Stimulated activated CD4-positive, alpha-beta T cell treated with anti-CD3 and anti-CD28 coated beads, Interleukin-12 subunit alpha, Interleukin-12 subunit beta, amount 100 ng/mL, for 24 hours (primary cell): Measurements from ENCODE around the gene ENKUR.
"Not testable (repeated sequence)": the region's sequence is repeated elsewhere in the genome, so short reads cannot be mapped to it uniquely, and the experiment has no call there.

ENCODE experiments used
- DNase-seq, 2 experiments: peaks; one replicate each; pipeline ENCODE4 v3.0.0-alpha.2; 2020; ENCODE audit warnings: low read depth in 2 of 2

ENKUR gene

DNA sequence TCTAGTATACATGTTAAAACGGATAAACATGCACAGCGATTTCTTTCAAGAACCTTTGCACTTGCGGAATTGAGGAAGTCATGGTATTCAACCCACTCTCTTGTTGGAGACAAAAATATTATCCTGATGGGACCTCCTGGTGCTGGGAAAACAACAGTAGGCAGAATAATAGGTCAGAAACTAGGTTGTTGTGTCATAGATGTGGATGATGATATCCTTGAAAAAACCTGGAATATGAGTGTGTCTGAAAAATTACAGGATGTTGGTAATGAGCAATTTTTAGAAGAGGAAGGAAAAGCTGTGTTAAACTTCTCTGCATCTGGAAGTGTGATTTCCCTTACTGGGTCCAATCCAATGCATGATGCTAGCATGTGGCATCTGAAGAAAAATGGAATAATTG lies 7.3 kb upstream of the ENKUR start:
- no peak for DNase-seq

GRCh38 chr10:25018703-25019102 lies 2.7 kb upstream of the ENKUR start:
- DNase-seq = no peak

GRCh38 chr10:25017661-25018060 lies 1.7 kb upstream of the ENKUR start:
- DNase-seq = no peak

GRCh38 chr10:25017154-25017590 lies 1.2 kb upstream of the ENKUR start:
- peak; percentile 1 to 3 for DNase-seq

GRCh38 chr10:25016376-25017153 lies 607 bp upstream of the ENKUR start, which contains the start of gene THNSL1:
THNSL1 (plus strand) TSS chr10:25016612; CDS start chr10:25023224, 6,612 bp downstream.
- DNase-seq = peak; percentile 95 to 97

- DNase-seq = no peak
Measured at GRCh38 chr10:25014579-25014978, 1.4 kb downstream of the ENKUR start.

- DNase-seq = not testable (repeated sequence)
Measured at GRCh38 chr10:25011591-25011990, 4.4 kb downstream of the ENKUR start.

GRCh38 chr10:24998044-24998443 lies 17.9 kb downstream of the ENKUR start:
- DNase-seq = no peak

DNA sequence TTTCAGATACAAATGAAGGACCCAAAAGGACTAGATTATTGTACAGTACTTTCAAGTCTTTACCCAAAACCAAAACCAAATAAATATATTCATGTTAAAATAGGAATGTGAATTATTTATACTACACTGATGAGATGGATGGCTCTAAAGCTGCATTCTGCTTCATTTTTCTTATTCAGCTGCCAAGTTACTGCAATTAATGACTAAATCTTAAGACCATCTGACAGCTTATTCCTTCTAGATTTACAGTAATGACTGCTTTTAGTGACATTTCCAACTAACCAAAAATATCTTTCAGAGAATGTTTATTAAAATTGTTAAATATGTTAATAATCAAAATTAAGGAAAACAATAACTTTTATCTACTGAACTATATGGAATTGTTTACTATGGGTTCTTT lies 20.9 kb downstream of the ENKUR start:
- no peak for DNase-seq

DNA sequence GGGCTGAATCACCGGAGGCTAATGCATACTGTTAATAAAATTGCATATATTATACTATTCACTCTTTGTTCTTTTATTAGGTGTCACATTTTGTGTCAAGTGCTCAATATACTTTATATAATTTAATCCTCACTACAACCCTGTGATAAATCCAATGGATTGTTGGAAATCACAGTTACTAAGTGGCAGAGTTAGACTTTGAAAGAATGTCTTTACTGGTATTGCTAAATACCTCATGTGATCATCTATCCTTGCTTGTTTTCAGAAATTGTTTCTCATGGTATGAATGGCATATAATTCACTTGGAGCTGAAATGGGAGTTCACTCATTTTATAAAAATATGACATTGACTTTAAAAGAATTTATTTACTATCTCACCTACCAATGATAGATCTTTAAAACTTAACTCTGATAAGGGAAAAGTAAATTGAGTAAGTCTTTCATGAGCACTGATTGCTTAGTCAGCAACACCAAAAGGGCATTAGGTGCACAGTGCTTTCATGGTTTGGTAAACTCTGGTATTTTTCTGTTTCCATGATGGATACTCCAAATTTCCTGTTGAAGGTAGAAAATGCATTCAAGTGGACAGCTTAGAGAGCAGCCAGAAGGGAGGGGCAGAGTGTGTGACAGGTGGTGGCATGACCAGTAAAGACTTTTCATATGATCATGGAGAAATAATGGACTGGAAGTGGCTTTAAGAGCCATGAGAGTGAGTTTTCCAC lies 22.6 kb downstream of the ENKUR start:
- no peak for DNase-seq

GRCh38 chr10:24992512-24993133 lies 23.3 kb downstream of the ENKUR start:
- no peak for DNase-seq

DNA sequence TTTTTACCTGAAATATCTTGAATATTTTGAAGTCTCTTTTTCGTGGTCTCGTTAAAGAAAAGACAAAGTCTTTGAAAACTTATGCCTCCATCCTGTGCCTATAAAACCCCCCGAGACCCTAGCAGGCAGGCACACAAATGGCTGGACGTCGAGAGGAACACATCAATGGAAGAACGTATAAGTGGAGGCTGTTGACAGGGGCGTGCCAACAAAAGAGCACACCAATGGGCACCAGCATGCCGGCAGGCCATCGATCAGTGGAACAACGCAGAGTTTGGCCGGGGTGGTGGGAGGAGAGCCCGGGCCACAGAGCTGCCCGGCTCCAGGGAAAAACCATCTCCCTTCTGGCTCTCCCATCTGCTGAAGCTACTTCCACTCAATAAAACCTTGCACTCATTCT lies 24.7 kb downstream of the ENKUR start:
- no peak for DNase-seq

- no peak for DNase-seq
Measured at GRCh38 chr10:24989867-24990266, 26.1 kb downstream of the ENKUR start.

- no peak for DNase-seq
Measured at GRCh38 chr10:24988831-24989640, 26.9 kb downstream of the ENKUR start.

- DNase-seq = no peak
Measured at GRCh38 chr10:24984906-24985305, 31.1 kb downstream of the ENKUR start.

DNA sequence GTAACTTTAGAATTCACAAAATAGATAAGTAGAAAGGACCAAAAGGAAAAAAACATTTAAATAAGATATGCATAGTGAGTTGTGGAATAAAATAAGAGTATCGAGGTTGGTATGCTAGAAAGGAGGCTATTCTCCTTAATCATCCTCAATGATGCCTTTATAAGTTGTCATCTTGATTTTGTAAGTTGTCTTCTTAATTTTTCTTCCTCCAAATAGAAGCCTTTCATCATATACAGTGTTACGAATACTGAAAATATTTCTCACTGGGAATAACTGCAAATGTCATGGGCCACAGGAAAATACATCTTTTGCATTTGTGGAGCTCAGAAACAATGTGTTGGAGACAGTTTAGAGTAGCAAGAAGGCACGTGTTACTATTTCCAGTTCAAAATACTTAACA lies 32.0 kb downstream of the ENKUR start:
- DNase-seq = no peak

GRCh38 chr10:24983130-24983529 lies 32.8 kb downstream of the ENKUR start:
- DNase-seq = no peak

- DNase-seq = no peak
Measured at GRCh38 chr10:24982319-24983112, 33.4 kb downstream of the ENKUR start.

- no peak for DNase-seq
Measured at GRCh38 chr10:24981161-24981710, 34.7 kb downstream of the ENKUR start.

DNA sequence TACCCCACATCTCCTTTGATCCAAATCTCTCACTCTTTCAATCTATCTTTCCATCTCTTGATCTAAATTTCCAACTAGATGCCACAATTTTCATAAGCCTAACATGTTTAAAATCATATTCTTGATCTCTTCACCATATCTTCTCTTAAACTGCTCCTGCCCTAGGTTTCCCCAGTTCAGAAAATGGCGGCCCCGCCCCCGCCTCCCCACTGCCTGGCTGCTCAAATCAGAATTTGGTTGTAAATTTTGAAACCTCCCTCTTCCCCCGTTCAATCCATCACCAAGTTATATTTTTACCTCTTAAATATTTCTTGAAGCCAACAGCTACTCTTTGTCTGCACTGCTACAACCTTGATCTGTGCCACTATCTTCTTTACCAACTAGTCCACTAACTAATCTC lies 36.3 kb downstream of the ENKUR start:
- no peak for DNase-seq

GRCh38 chr10:24974976-24975375 lies 41.0 kb downstream of the ENKUR start:
- DNase-seq = no peak
